OCI-LY3 (cell line): Measurements from ENCODE around the gene TEAD1.

Source experiments
- H2AFZ ChIP-seq: fragments of 200-600, 300-600 bp; shearing (Covaris generic); 2 replicates; pipeline ENCODE4 v1.6.0; 2014; ENCODE audit warnings: antibody characterized with exemption, low read depth, low read length
- H3K27ac ChIP-seq: fragments of 200-600, 300-600 bp; sonication (generic); 2 replicates; pipeline ENCODE4 v1.5.1; 2014; ENCODE audit warnings: mild to moderate bottlenecking, low read length, moderate library complexity, mixed read lengths
- H3K27me3 ChIP-seq: fragments of 200-600, 300-600 bp; sonication (generic); 2 replicates; pipeline ENCODE4 v1.6.1; 2014; ENCODE audit warnings: low read depth, low read length, mixed read lengths
- H3K36me3 ChIP-seq: fragments of 200-600, 300-600 bp; sonication (generic); replicated peaks from 2 replicates; pipeline ENCODE3; 2014; ENCODE audit warnings: low read depth, low read length, mixed read lengths
- H3K4me1 ChIP-seq: fragments of 300-600, 200-600 bp; sonication (generic); 2 replicates; pipeline ENCODE4 v1.6.1; 2014; ENCODE audit warnings: low read length, mixed read lengths
- H3K4me2 ChIP-seq: fragments of 200-600, 300-600 bp; sonication (generic); 2 replicates; pipeline ENCODE4 v1.6.1; 2014; ENCODE audit warnings: low read length, mixed read lengths
- H3K4me3 ChIP-seq: fragments of 300-600, 200-600 bp; sonication (generic); 2 replicates; pipeline ENCODE4 v1.5.1; 2014; ENCODE audit warnings: antibody characterized with exemption, mild to moderate bottlenecking, low read length, moderate library complexity
- H3K79me2 ChIP-seq: fragments of 300-600, 200-600 bp; shearing (Covaris generic); 2 replicates; pipeline ENCODE4 v1.6.1; 2014; ENCODE audit warnings: mild to moderate bottlenecking, low read length, mixed read lengths
- H3K9ac ChIP-seq: fragments of 300-600, 200-600 bp; shearing (Covaris generic); 2 replicates; pipeline ENCODE4 v1.6.0; 2014; ENCODE audit warnings: mild to moderate bottlenecking, low read length, moderate library complexity
- H3K9me3 ChIP-seq: fragments of 200-600, 300-600 bp; shearing (Covaris generic); 2 replicates; pipeline ENCODE4 v1.6.1; 2014; ENCODE audit warnings: low read length, mixed read lengths; ENCODE audit not compliant: insufficient read depth
- H4K20me1 ChIP-seq: fragments of 200-600, 300-600 bp; sonication (generic); 2 replicates; pipeline ENCODE4 v1.6.1; 2016; ENCODE audit warnings: low read length, mixed read lengths; ENCODE audit not compliant: insufficient read depth
- CTCF ChIP-seq: fragments of 200-600, 300-600 bp; sonication (generic); IDR thresholded peaks from 2 replicates; pipeline ENCODE4 v1.5.1; 2014; ENCODE audit warnings: antibody characterized with exemption, low read length, low read depth
- EZH2phosphoT487 ChIP-seq: fragments of 200-600 bp; shearing (Covaris generic); IDR thresholded peaks from 2 replicates; pipeline ENCODE4 v1.6.1; 2018; ENCODE audit warnings: antibody characterized with exemption, mixed run types, low read depth

The TEAD1 gene

GRCh38 chr11:12815931-12816494 lies 141.8 kb downstream of the TEAD1 start:
- H3K4me2 ChIP-seq, result no peak overlapping the region
- no peak overlapping the region for H3K27ac ChIP-seq

GRCh38 chr11:12817681-12818332 lies 143.6 kb downstream of the TEAD1 start:
- Histone ChIP-seq H3K27me3 (peaks cover 2% of the 10 kb centered on the region; the same call in 1 of the 2 replicates), H3K27ac (no peak overlapping the region), H3K4me1 (no peaks in the 10 kb centered on the region), H3K4me2 (no peak overlapping the region), H3K36me3 (no peaks in the 10 kb centered on the region), H4K20me1 (no peaks in the 10 kb centered on the region), H3K4me3 (no peak overlapping the region), H3K9ac (no peak overlapping the region), H2AFZ (no peak overlapping the region), H3K79me2 (no peaks in the 10 kb centered on the region), H3K9me3 (no peaks in the 10 kb centered on the region)
- no peak for TF ChIP-seq EZH2phosphoT487
- TF ChIP-seq CTCF, result no peak

More at GRCh38 chr11:12815931-12816494, 141.8 kb downstream of the TEAD1 start:
- TF ChIP-seq EZH2phosphoT487 (no peak), CTCF (no peak)
- no peaks in the 10 kb centered on the region for H3K79me2 ChIP-seq
- no peaks in the 10 kb centered on the region for H3K36me3 ChIP-seq
- no peaks in the 10 kb centered on the region for H3K9me3 ChIP-seq
- peaks cover 15% of the 10 kb centered on the region; the same call in 1 of the 2 replicates for H3K27me3 ChIP-seq
- no peak overlapping the region for H3K9ac ChIP-seq
- no peak overlapping the region for H3K4me3 ChIP-seq
- no peaks in the 10 kb centered on the region for H4K20me1 ChIP-seq
- no peak overlapping the region for H2AFZ ChIP-seq
- H3K4me1 ChIP-seq, result no peaks in the 10 kb centered on the region

DNA sequence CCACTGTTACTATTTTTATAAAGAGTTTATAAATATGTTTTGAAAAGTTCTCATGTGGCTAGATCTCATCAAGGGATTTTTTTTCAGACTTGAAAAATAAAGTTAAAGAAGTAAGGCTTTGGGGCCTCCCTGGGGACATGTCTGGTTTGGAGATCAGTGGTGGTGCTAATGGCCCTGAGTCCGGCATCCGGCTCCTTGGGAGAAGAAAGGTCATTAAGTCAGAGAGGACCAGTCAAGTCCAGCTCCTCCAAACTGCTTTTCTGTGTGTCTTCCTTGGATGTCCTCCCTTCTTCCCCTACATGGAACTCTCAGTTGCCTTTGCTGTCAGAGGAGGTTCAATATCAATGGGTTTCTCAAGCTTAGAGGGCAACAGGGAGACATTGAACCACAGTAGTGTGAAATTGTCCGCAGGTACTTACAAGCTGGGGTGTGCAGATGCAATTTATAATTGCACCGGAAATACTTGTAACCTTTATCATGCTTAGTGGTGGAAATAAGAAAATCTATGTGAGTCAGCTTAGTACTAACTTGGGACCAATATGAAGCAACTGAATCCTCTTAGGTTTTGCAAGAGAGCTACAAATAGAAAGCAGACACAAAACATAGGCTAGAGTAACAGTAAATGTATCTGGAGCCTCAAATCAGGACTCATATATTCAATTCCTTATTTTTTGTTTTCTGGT lies 144.3 kb downstream of the TEAD1 start:
- no peak overlapping the region for H3K4me3 ChIP-seq
- no peak overlapping the region for H3K4me2 ChIP-seq
- H3K9ac ChIP-seq, result no peak overlapping the region
- H3K27ac ChIP-seq, result no peak overlapping the region
- no peaks in the 10 kb centered on the region for H3K4me1 ChIP-seq
- no peaks in the 10 kb centered on the region for H3K36me3 ChIP-seq
- no peak overlapping the region for H2AFZ ChIP-seq
- no peaks in the 10 kb centered on the region for H3K9me3 ChIP-seq
- peaks cover 5% of the 10 kb centered on the region; the same call in 1 of the 2 replicates for H3K27me3 ChIP-seq
- no peaks in the 10 kb centered on the region for H4K20me1 ChIP-seq
- H3K79me2 ChIP-seq, result no peaks in the 10 kb centered on the region
- TF ChIP-seq EZH2phosphoT487 (no peak), CTCF (no peak)

GRCh38 chr11:12822392-12823022 lies 148.3 kb downstream of the TEAD1 start:
- TF ChIP-seq CTCF, result no peak
- no peak for TF ChIP-seq EZH2phosphoT487
- Histone ChIP-seq H2AFZ (no peak overlapping the region), H3K79me2 (no peaks in the 10 kb centered on the region), H3K9ac (no peak overlapping the region), H3K27me3 (peaks cover 30% of the 10 kb centered on the region), H3K9me3 (no peaks in the 10 kb centered on the region), H4K20me1 (no peaks in the 10 kb centered on the region), H3K4me3 (no peak overlapping the region), H3K4me1 (no peaks in the 10 kb centered on the region), H3K4me2 (no peak overlapping the region), H3K36me3 (no peaks in the 10 kb centered on the region), H3K27ac (no peak overlapping the region)
